Endothelial cell (in vitro differentiated cells): ENCODE results near the gene GARS1. TPM values are rescaled to one million over a fixed set of nuclear protein-coding genes. Genes with fewer than 3 reads are reported as not detected.

ENCODE experiments used
- DNase-seq: peaks from one replicate; pipeline ENCODE4 v3.0.0; 2021; ENCODE audit warnings: low spot score
- H3K27ac Mint-ChIP-seq: one replicate; pipeline ENCODE4 v1.8.0; 2021; ENCODE audit warnings: mixed read lengths, inconsistent platforms; ENCODE audit not compliant: unreplicated experiment
- H3K27me3 Mint-ChIP-seq: one replicate; pipeline ENCODE4 v1.8.0; 2021; ENCODE audit warnings: mild to moderate bottlenecking, moderate library complexity, mixed read lengths, inconsistent platforms; ENCODE audit not compliant: unreplicated experiment
- H3K36me3 Mint-ChIP-seq: one replicate; pipeline ENCODE4 v1.8.0; 2021; ENCODE audit warnings: mild to moderate bottlenecking, low read depth, mixed read lengths, inconsistent platforms; ENCODE audit not compliant: unreplicated experiment
- H3K4me1 Mint-ChIP-seq: one replicate; pipeline ENCODE4 v1.8.0; 2021; ENCODE audit warnings: mild to moderate bottlenecking, mixed read lengths, inconsistent platforms; ENCODE audit not compliant: unreplicated experiment
- H3K4me3 Mint-ChIP-seq: one replicate; pipeline ENCODE4 v1.8.0; 2021; ENCODE audit warnings: mild to moderate bottlenecking, mixed read lengths, inconsistent platforms; ENCODE audit not compliant: unreplicated experiment
- H3K9me3 Mint-ChIP-seq: one replicate; pipeline ENCODE4 v1.8.0; 2021; ENCODE audit warnings: mixed read lengths, inconsistent platforms; ENCODE audit not compliant: unreplicated experiment
- CTCF ChIP-seq: fragments of 200-600 bp; sonication (generic); IDR thresholded peaks from one replicate; pipeline ENCODE4 v1.5.0; 2021; ENCODE audit warnings: antibody characterized with exemption; ENCODE audit not compliant: unreplicated experiment
- total RNA-seq: library from RNA; stranded (reverse); fragmentation: NEBNext Ultra II Directional; extraction: Animal tissue kit (Norgen Biotek cat#: 25700); gene quantifications from one replicate; pipeline ENCODE4 v1.2.1, GENCODE V29; 2021; ENCODE audit not compliant: unreplicated experiment

Gene GARS1
- total RNA-seq, 1 donor from 2014 or later, result 91.3 TPM

- H3K36me3 Mint-ChIP-seq, result peaks cover 6% of the 10 kb centered on the region
- no peak overlapping the region for H3K27ac Mint-ChIP-seq
- no peak overlapping the region for H3K4me3 Mint-ChIP-seq
- no peak for DNase-seq
- TF ChIP-seq CTCF, result no peak
- peaks cover 2% of the 10 kb centered on the region for H3K27me3 Mint-ChIP-seq
- H3K9me3 Mint-ChIP-seq, result no peaks in the 10 kb centered on the region
- H3K4me1 Mint-ChIP-seq, result peaks cover 5% of the 10 kb centered on the region
Measured at GRCh38 chr7:30556840-30557239, 37.8 kb upstream of the GARS1 start.

GRCh38 chr7:30557245-30557644 lies 37.4 kb upstream of the GARS1 start:
- Mint-ChIP-seq H3K36me3 (peaks cover 6% of the 10 kb centered on the region), H3K4me1 (peaks cover 3% of the 10 kb centered on the region), H3K9me3 (no peaks in the 10 kb centered on the region), H3K4me3 (no peak overlapping the region), H3K27me3 (peaks cover 3% of the 10 kb centered on the region), H3K27ac (no peak overlapping the region)
- no peak for DNase-seq
- no peak for TF ChIP-seq CTCF

- Mint-ChIP-seq H3K4me3 (no peak overlapping the region), H3K27ac (no peak overlapping the region), H3K27me3 (peaks cover 2% of the 10 kb centered on the region), H3K4me1 (peaks cover 3% of the 10 kb centered on the region), H3K36me3 (peaks cover 3% of the 10 kb centered on the region), H3K9me3 (no peaks in the 10 kb centered on the region)
- peak; percentile 27 for DNase-seq
- TF ChIP-seq CTCF, result no peak
Measured at GRCh38 chr7:30559611-30560010, 35.1 kb upstream of the GARS1 start.

- H3K36me3 Mint-ChIP-seq, result no peaks in the 10 kb centered on the region
- H3K4me3 Mint-ChIP-seq, result no peak overlapping the region
- no peak overlapping the region for H3K27ac Mint-ChIP-seq
- TF ChIP-seq CTCF, result no peak
- no peaks in the 10 kb centered on the region for H3K9me3 Mint-ChIP-seq
- H3K4me1 Mint-ChIP-seq, result no peaks in the 10 kb centered on the region
- DNase-seq, result no peak
- peaks cover 2% of the 10 kb centered on the region for H3K27me3 Mint-ChIP-seq
Measured at GRCh38 chr7:30561389-30561788, 33.3 kb upstream of the GARS1 start.

DNA sequence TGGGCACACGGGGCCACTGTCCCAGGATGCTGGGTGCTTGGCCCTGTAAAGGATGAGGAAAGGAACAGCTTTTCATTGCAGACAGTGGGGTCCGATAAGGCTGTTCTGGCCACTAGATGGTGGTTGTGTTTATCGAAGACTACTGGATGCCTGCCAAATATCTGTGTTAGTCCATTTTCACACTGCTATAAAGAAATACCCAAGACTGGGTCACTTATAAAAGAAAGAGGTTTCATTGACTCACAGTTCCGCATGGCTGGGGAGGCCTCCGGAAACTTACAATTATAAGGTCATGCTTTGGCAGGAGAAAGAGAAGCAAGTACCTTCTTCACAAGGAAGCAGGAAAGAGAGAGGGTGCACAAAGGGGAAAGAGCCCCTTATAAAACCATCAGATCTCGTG lies 32.2 kb upstream of the GARS1 start:
- no peak overlapping the region for H3K27ac Mint-ChIP-seq
- H3K36me3 Mint-ChIP-seq, result no peaks in the 10 kb centered on the region
- no peaks in the 10 kb centered on the region for H3K9me3 Mint-ChIP-seq
- H3K4me3 Mint-ChIP-seq, result no peak overlapping the region
- DNase-seq, result no peak
- no peaks in the 10 kb centered on the region for H3K4me1 Mint-ChIP-seq
- no peak for TF ChIP-seq CTCF
- H3K27me3 Mint-ChIP-seq, result peaks cover 2% of the 10 kb centered on the region
